Right lobe of liver (tissue), 4 donors: Measurements from ENCODE around the gene RBP5.

Experiments used
- POLR2A ChIP-seq: fragments of 450-650 bp; IDR thresholded peaks from one replicate; pipeline ENCODE4 v1.6.1; 2017; ENCODE audit warnings: antibody characterized with exemption, mild to moderate bottlenecking
- TF ChIP-seq, protein P1 (sequence below), 4 donors: fragments of 200-600 bp in 3 of 4; fragments of 450-650 bp in 1 of 4; IDR thresholded peaks; one replicate each; pipeline versions ENCODE4 v1.5.1 to v1.8.0; 2016 to 2022; ENCODE audit warnings: antibody characterized with exemption in 4 of 4, mild to moderate bottlenecking in 2 of 4
- donor health status: DM: no; HTN: no; CAD: no.
- donor health status: DM: no; HTN: no; CAD: no.
- donor health status: DM: no; HTN: yes; CAD: no.

- TF ChIP-seq, protein P1, sequence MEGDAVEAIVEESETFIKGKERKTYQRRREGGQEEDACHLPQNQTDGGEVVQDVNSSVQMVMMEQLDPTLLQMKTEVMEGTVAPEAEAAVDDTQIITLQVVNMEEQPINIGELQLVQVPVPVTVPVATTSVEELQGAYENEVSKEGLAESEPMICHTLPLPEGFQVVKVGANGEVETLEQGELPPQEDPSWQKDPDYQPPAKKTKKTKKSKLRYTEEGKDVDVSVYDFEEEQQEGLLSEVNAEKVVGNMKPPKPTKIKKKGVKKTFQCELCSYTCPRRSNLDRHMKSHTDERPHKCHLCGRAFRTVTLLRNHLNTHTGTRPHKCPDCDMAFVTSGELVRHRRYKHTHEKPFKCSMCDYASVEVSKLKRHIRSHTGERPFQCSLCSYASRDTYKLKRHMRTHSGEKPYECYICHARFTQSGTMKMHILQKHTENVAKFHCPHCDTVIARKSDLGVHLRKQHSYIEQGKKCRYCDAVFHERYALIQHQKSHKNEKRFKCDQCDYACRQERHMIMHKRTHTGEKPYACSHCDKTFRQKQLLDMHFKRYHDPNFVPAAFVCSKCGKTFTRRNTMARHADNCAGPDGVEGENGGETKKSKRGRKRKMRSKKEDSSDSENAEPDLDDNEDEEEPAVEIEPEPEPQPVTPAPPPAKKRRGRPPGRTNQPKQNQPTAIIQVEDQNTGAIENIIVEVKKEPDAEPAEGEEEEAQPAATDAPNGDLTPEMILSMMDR (IDR thresholded peaks at IDR 0.05): no peak
- TF ChIP-seq POLR2A: no peak
These were observed 54.7 kb downstream of the RBP5 start for GRCh38 chr12:7073946-7074345.
